Adrenal gland (tissue), 12 donors: Measurements from ENCODE around the gene STK38. TPM values are rescaled to one million over a fixed set of nuclear protein-coding genes. Genes with fewer than 3 reads are reported as not detected.

Source experiments
- DNase-seq, 7 donors: peaks; one replicate each; pipeline ENCODE4 v3.0.0-alpha.2; 2019 to 2020
- H3K27ac ChIP-seq, 5 donors: fragments of 200-600 bp; sonication (generic) in 4 of 5; 1 replicate in 3 of 5; 2 replicates in 2 of 5; pipeline versions ENCODE4 v1.5.1 to v1.8.0; 2016 to 2020; ENCODE audit warnings: mild to moderate bottlenecking in 1 of 5
- H3K27me3 ChIP-seq: fragments of 200-600 bp; 2 replicates; pipeline ENCODE4 v1.8.0; 2021
- H3K36me3 ChIP-seq, 2 donors: fragments of 200-600 bp; replicated peaks in 1 of 2; 1 replicate in 1 of 2; 2 replicates in 1 of 2; pipeline versions ENCODE4 v1.5.1 to v1.8.0; 2018 to 2022
- H3K4me1 ChIP-seq, 2 donors: fragments of 200-600 bp; replicated peaks in 1 of 2; 1 replicate in 1 of 2; 2 replicates in 1 of 2; pipeline versions ENCODE4 v1.5.1 to v1.8.0; 2018 to 2021
- H3K4me3 ChIP-seq, 4 donors: fragments of 200-600 bp; sonication (generic) in 3 of 4; one replicate each; pipeline ENCODE4 v1.5.1; 2016 to 2018
- H3K9me3 ChIP-seq, 3 donors: fragments of 200-600 bp; sonication (generic) in 1 of 3; replicated peaks in 1 of 3; 1 replicate in 2 of 3; 2 replicates in 1 of 3; pipeline versions ENCODE4 v1.5.1 to v1.8.0; 2016 to 2021
- POLR2A ChIP-seq, 2 donors: fragments of 450-650 bp; IDR thresholded peaks; one replicate each; pipeline ENCODE4 v1.6.1; 2017; ENCODE audit warnings: antibody characterized with exemption in 2 of 2, mild to moderate bottlenecking in 2 of 2, moderate library complexity in 1 of 2
- WGBS, 4 donors: extraction: QIAGEN DNeasy Blood & Tissue Kit in 2 of 4; methylation state at CpG; one replicate each; pipeline versions ENCODE4 v1.1.5 to v1.1.7; 2013 to 2017; 5-methylcytosine and 5-hydroxymethylcytosine counted together
- intact Hi-C, 2 donors: fragments of 100-400 bp; cut with DNase I; formaldehyde crosslinking; loops; one replicate each; pipeline versions ENCODE4 v1.14.1 to v1.15.0; 2022 to 2023
- polyA plus RNA-seq, 3 donors: library from polyadenylated mRNA; stranded (reverse); fragments of 200-250 nt in 2 of 3; fragments of 350-450 nt in 1 of 3; fragmentation: Illumina TruSeq in 1 of 3; extraction: RNeasy Lipid Tissue Mini Kit (QIAGEN cat#74804) in 1 of 3; gene quantifications; one replicate each; pipeline ENCODE4 v1.2.3, GENCODE V29; 2013 to 2014
- total RNA-seq, 9 donors: library from RNA; depleted of rRNA in 4 of 9; stranded (reverse); fragments of >200 nt in 4 of 9; fragments of 120-200 nt in 1 of 9; fragmentation: NEBNext Ultra II Directional in 1 of 9; extraction: Animal tissue kit (Norgen Biotek cat#: 25700) in 1 of 9; gene quantifications; one replicate each; pipeline versions ENCODE4 v1.1.0 to v1.2.4, GENCODE V29; 2013 to 2023
- TF ChIP-seq, protein P1 (sequence below), 6 experiments: fragments of 450-650 bp in 4 of 6; fragments of 200-600 bp in 2 of 6; sonication (generic) in 1 of 6; IDR thresholded peaks; 1 replicate in 5 of 6; 2 replicates in 1 of 6; pipeline versions ENCODE4 v1.5.1 to v1.8.0; 2016 to 2021; ENCODE audit warnings: antibody characterized with exemption in 6 of 6, mild to moderate bottlenecking in 2 of 6, moderate library complexity in 1 of 6
- donor health status: healthy with polysubstance abuse.
- donor health status: Bipolar disorder and iron deficiency.
- donor health status: DM: yes; HTN: yes; CAD: no.
- donor health status: DM: no; HTN: no; CAD: no.
- donor health status: DM: no; HTN: no; CAD: no.
- donor health status: DM: yes; HTN: yes; CAD: no.

STK38 gene
- total and polyA plus RNA-seq, 12 donors: 7.4 to 21.3 (median 13.2) TPM

DNA sequence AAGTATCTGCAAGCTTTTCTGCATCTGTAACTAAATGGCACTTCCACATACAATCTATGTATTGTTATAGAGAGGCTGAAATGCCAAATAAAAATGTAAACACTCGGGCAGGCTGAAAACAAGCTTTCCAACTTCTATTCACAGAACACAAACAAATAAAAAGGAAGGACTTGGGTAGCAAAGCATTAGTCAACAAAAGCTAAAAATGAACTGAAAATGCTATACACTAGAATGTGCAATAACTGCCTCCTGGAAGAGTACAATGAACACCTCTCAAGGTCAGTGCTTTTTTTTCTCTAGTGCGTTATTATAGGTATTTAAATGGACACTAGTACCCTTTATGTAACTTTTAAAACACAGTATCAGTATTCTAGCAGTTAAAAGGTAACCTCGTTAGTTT, 31.4 kb downstream of the STK38 start:
- H3K36me3 ChIP-seq: peaks cover 0 to 41% of the 10 kb centered on the region in 2 donors

DNA sequence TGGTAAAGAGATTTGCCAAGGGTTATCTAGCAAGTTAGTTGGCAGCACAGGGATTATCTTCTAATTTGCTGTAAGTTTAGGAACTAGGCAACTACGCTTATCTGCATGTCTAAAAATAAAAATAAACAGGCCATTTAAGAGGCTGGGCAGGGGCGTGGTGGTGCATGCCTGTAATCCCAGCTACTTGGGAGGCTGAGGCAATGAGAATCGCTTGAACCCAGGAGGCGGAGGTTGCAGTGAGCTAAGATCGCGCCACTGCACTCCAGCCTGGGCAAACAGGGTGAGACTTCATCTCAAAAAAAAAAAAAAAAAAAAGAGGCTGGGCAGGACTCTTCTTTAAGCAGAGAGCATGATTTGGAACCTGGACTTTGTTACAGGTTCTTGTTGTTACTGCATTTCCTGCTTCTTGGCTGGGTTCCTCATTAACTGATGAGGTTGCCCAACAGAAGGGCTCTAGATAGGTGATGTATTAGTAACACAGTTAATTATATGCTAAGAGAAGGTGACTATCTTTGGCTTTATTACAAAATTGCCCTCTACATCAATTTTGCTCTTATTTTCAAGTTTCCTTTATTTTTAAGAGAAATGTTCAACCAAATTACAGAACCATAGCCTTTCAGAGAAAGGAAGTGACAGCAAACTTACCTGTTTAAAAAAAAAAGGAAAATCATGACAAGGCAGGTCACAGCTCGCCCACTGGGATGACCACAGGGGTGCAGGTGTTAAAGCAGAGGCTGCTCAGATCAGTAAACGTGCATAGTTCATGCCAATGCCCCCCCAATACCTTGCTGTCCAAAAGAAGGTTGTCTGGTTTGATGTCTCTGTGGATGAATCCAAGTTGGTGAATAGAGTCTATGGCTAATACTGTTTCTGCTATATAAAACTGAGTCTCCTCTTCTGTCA, 32.5 kb downstream of the STK38 start:
- intact Hi-C loops: no loop called here

More for the DNA sequence above, 31.4 kb downstream of the STK38 start:
- intact Hi-C loops: no loop called here
- no peak overlapping the region for H3K4me3 ChIP-seq
- no peak overlapping the region for H3K27ac ChIP-seq
- DNase-seq: no peak
- H3K27me3 ChIP-seq: no peaks in the 10 kb centered on the region
- 71 to 92% (median 90%) methylated on average over 3 of the region's 3 CpGs for WGBS, 4 donors
- no peak for TF ChIP-seq POLR2A (IDR thresholded peaks at IDR 0.05)
- TF ChIP-seq, protein P1, sequence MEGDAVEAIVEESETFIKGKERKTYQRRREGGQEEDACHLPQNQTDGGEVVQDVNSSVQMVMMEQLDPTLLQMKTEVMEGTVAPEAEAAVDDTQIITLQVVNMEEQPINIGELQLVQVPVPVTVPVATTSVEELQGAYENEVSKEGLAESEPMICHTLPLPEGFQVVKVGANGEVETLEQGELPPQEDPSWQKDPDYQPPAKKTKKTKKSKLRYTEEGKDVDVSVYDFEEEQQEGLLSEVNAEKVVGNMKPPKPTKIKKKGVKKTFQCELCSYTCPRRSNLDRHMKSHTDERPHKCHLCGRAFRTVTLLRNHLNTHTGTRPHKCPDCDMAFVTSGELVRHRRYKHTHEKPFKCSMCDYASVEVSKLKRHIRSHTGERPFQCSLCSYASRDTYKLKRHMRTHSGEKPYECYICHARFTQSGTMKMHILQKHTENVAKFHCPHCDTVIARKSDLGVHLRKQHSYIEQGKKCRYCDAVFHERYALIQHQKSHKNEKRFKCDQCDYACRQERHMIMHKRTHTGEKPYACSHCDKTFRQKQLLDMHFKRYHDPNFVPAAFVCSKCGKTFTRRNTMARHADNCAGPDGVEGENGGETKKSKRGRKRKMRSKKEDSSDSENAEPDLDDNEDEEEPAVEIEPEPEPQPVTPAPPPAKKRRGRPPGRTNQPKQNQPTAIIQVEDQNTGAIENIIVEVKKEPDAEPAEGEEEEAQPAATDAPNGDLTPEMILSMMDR (IDR thresholded peaks at IDR 0.05): no peak
- no peaks in the 10 kb centered on the region for H3K4me1 ChIP-seq
- H3K9me3 ChIP-seq: no peaks in the 10 kb centered on the region

DNA sequence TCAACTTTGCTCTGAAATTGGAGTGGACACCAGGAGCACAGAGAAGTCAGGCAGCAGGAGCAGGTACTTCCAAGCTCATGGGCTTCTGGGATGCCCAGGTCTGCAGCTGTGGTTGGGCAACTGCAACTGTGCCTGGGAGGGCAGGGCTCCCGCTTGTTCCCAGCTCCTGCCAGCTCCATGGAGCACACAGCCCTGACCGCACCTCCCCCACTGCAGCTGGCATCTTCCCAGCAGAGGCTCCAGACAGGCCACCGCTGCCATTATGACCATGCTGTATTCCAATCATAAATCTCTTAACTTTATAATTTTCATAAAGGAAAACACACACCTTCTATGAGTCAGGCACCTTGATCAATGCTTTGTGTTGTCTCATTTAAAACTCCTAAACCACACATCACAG, 36.9 kb downstream of the STK38 start:
- Histone ChIP-seq H3K27me3 (no peaks in the 10 kb centered on the region), H3K36me3 (peaks cover 0 to 39% of the 10 kb centered on the region in 2 donors), H3K27ac (no peak overlapping the region), H3K4me1 (peaks cover 0 to 4% of the 10 kb centered on the region in 2 donors), H3K4me3 (no peak overlapping the region), H3K9me3 (no peaks in the 10 kb centered on the region)
- no peak for TF ChIP-seq POLR2A (IDR thresholded peaks at IDR 0.05)
- TF ChIP-seq, protein P1 (IDR thresholded peaks at IDR 0.05): no peak
- intact Hi-C loops: no loop called here
- no peak for DNase-seq
- 92 to 100% (median 94%) methylated on average over 3 of the region's 3 CpGs for whole genome bisulfite sequencing, 4 donors

More for the DNA sequence above, 32.5 kb downstream of the STK38 start:
- 94 to 97% (median 97%) methylated on average over 8 of the region's 8 CpGs for WGBS, 4 donors
- Histone ChIP-seq H3K4me1 (no peaks in the 10 kb centered on the region), H3K4me3 (no peak overlapping the region), H3K27me3 (no peaks in the 10 kb centered on the region), H3K9me3 (no peaks in the 10 kb centered on the region), H3K27ac (no peak overlapping the region), H3K36me3 (peaks cover 0 to 33% of the 10 kb centered on the region in 2 donors)
- DNase-seq: no peak
- TF ChIP-seq, protein P1 (IDR thresholded peaks at IDR 0.05): no peak
- TF ChIP-seq POLR2A (IDR thresholded peaks at IDR 0.05): no peak

DNA sequence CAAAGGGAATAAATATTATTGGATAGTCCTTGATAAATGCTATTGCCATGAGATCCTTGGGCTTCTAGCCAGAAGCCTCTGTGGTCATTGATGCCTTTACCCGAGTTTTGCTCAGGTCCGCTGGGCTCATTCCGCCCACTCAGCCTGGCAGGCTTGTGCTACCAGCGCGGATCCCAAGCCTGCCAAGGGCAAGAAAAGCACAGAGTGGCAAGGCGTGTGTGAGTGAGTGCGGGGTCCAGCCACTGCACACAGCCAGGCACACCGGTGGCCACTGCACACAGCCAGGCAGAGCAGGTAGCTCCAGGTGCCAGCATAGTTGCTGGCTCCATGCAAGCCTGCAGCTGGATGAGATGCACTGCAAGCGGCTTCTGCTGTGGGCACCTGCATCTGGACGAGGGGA, 38.7 kb downstream of the STK38 start:
- no peaks in the 10 kb centered on the region for H3K27me3 ChIP-seq
- no peak overlapping the region for H3K27ac ChIP-seq
- DNase-seq: peak in 5 of 7 donors; percentile 30 to 53 (median 35)
- H3K36me3 ChIP-seq: peaks cover 0 to 34% of the 10 kb centered on the region in 2 donors
- H3K9me3 ChIP-seq: no peaks in the 10 kb centered on the region
- no peak for TF ChIP-seq POLR2A (IDR thresholded peaks at IDR 0.05)
- TF ChIP-seq, protein P1 (IDR thresholded peaks at IDR 0.05): no peak
- intact Hi-C loops: no loop called here
- no peak overlapping the region for H3K4me3 ChIP-seq
- WGBS, 4 donors: 44 to 61% (median 54%) methylated on average over 6 to 10 of the region's 10 CpGs
- peaks cover 0 to 4% of the 10 kb centered on the region in 2 donors for H3K4me1 ChIP-seq
